Measurements from ENCODE around the gene TJAP1. TPM values are rescaled to one million over a fixed set of nuclear protein-coding genes. Genes with fewer than 3 reads are reported as not detected.
A peak's percentile ranks its signal among the peaks of the same experiment; 100 is the strongest.

TJAP1 gene
- total and polyA plus RNA-seq, 2 experiments from 2014 or later = 10.3 to 16.4 TPM

- 95% methylated on average over 4 of the region's 4 CpGs for WGBS (ENCODE audit: low lambda C conversion rate, missing lambda C conversion rate)
- Histone ChIP-seq H3K9me3 (ENCODE audit: low read depth) (no peaks in the 10 kb centered on the region), H3K79me2 (no peaks in the 10 kb centered on the region), H3K4me3 (no peak overlapping the region), H2AFZ (no peak overlapping the region), H3K36me3 (replicated peaks; ENCODE audit: insufficient read depth, low read depth) (no peaks in the 10 kb centered on the region), H3K9me2 (replicated peaks; ENCODE audit: insufficient read depth) (no peaks in the 10 kb centered on the region), H3K4me2 (no peak overlapping the region), H3K27ac (no peak overlapping the region), H3K4me1 (ENCODE audit: insufficient read depth) (no peaks in the 10 kb centered on the region), H4K20me1 (ENCODE audit: insufficient read depth, poor library complexity, severe bottlenecking) (no peaks in the 10 kb centered on the region), H3K27me3 (no peaks in the 10 kb centered on the region)
- DNase-seq (ENCODE audit: low spot score) = no peak
- TF ChIP-seq EZH2 (IDR thresholded peaks at IDR 0.05; ENCODE audit: borderline replicate concordance) = no peak
- TF ChIP-seq EZH2phosphoT487 (IDR thresholded peaks at IDR 0.05; ENCODE audit: low read depth, severe bottlenecking, unreplicated experiment) = no peak
- TF ChIP-seq CTCF (IDR thresholded peaks at IDR 0.05; ENCODE audit: poor library complexity) = no peak
Observed at GRCh38 chr6:43544461-43544860, 67.1 kb downstream of the TJAP1 start.

- no peaks in the 10 kb centered on the region for H3K4me1 ChIP-seq (ENCODE audit: insufficient read depth)
- no peaks in the 10 kb centered on the region for H3K36me3 ChIP-seq (replicated peaks; ENCODE audit: insufficient read depth, low read depth)
- DNase-seq (ENCODE audit: low spot score) = no peak
- no peaks in the 10 kb centered on the region for H3K9me2 ChIP-seq (replicated peaks; ENCODE audit: insufficient read depth)
- 91% methylated on average over 3 of the region's 3 CpGs for WGBS (ENCODE audit: low lambda C conversion rate, missing lambda C conversion rate)
- no peaks in the 10 kb centered on the region for H3K9me3 ChIP-seq (ENCODE audit: low read depth)
- H3K27me3 ChIP-seq = no peaks in the 10 kb centered on the region
- no peak overlapping the region for H3K4me2 ChIP-seq
- no peaks in the 10 kb centered on the region for H3K79me2 ChIP-seq
- H4K20me1 ChIP-seq (ENCODE audit: insufficient read depth, poor library complexity, severe bottlenecking) = no peaks in the 10 kb centered on the region
- H3K4me3 ChIP-seq = no peak overlapping the region
- H3K27ac ChIP-seq = no peak overlapping the region
- TF ChIP-seq EZH2 (IDR thresholded peaks at IDR 0.05; ENCODE audit: borderline replicate concordance) (no peak), CTCF (IDR thresholded peaks at IDR 0.05; ENCODE audit: poor library complexity) (no peak), EZH2phosphoT487 (IDR thresholded peaks at IDR 0.05; ENCODE audit: low read depth, severe bottlenecking, unreplicated experiment) (no peak)
- H2AFZ ChIP-seq = no peak overlapping the region
Observed at GRCh38 chr6:43547222-43547621, 69.9 kb downstream of the TJAP1 start.

Small RNAs within 50 kb of the gene (microRNA-seq; reads per million reads assigned to microRNA genes)
- 4.5 reads per million, percentile 5 among the genes with 10 or more reads in this experiment for gene MIR6780B

Small RNAs within 50 kb of the gene (small RNA-seq; reads per million reads assigned to genes)
- not detected for gene MIR6780B
- not detected for gene RF00426
- gene RNU6-1113P = not detected

Other genes with a start within 250 kb of the TJAP1 start
- gene DNPH1, start 248.1 kb upstream of the TJAP1 start, total RNA-seq = 105 and 124 TPM in 2 replicates
- 136 and 153 TPM in 2 replicates for gene DNPH1, start 248.1 kb upstream of the TJAP1 start, polyA plus RNA-seq
- 0.36 and 1.1 TPM in 2 replicates for gene TTBK1, start 234.1 kb upstream of the TJAP1 start, total RNA-seq
- 0.34 and 0.52 TPM in 2 replicates for gene TTBK1, start 234.1 kb upstream of the TJAP1 start, polyA plus RNA-seq
- 24.3 and 31.5 TPM in 2 replicates for gene SLC22A7, start 179.3 kb upstream of the TJAP1 start, total RNA-seq
- gene SLC22A7, start 179.3 kb upstream of the TJAP1 start, polyA plus RNA-seq = 18.5 and 40.1 TPM in 2 replicates
- gene CRIP3, start 168.7 kb upstream of the TJAP1 start, total RNA-seq = 0.80 and 1.6 TPM in 2 replicates
- 1.0 and 1.5 TPM in 2 replicates for gene CRIP3, start 168.7 kb upstream of the TJAP1 start, polyA plus RNA-seq
- gene ZNF318, start 107.9 kb upstream of the TJAP1 start, total RNA-seq = 13.4 and 14.4 TPM in 2 replicates
- 6.4 and 6.9 TPM in 2 replicates for gene ZNF318, start 107.9 kb upstream of the TJAP1 start, polyA plus RNA-seq
- gene ABCC10, start 50.0 kb upstream of the TJAP1 start, total RNA-seq = 16.7 and 17.6 TPM in 2 replicates
- gene ABCC10, start 50.0 kb upstream of the TJAP1 start, polyA plus RNA-seq = 33.3 and 41.3 TPM in 2 replicates
- 0.33 and 0.60 TPM in 2 replicates for gene DLK2, start 22.0 kb upstream of the TJAP1 start, total RNA-seq
- 1.8 and 2.1 TPM in 2 replicates for gene DLK2, start 22.0 kb upstream of the TJAP1 start, polyA plus RNA-seq
- gene LRRC73, start 32.8 kb downstream of the TJAP1 start, total RNA-seq = 0.28 TPM in 1 of 2 replicates, not detected in the other
- gene LRRC73, start 32.8 kb downstream of the TJAP1 start, polyA plus RNA-seq = 0.07 and 0.22 TPM in 2 replicates
- gene YIPF3, start 39.4 kb downstream of the TJAP1 start, total RNA-seq = 179 and 198 TPM in 2 replicates
- 163 and 166 TPM in 2 replicates for gene YIPF3, start 39.4 kb downstream of the TJAP1 start, polyA plus RNA-seq
- gene POLR1C, start 39.5 kb downstream of the TJAP1 start, total RNA-seq = 26.1 and 37.7 TPM in 2 replicates
- gene POLR1C, start 39.5 kb downstream of the TJAP1 start, polyA plus RNA-seq = 33.7 and 36.2 TPM in 2 replicates
- 21.4 and 23.4 TPM in 2 replicates for gene XPO5, start 98.5 kb downstream of the TJAP1 start, total RNA-seq
- gene XPO5, start 98.5 kb downstream of the TJAP1 start, polyA plus RNA-seq = 12.0 and 16.2 TPM in 2 replicates
- 7.4 and 8.9 TPM in 2 replicates for gene POLH, start 98.6 kb downstream of the TJAP1 start, total RNA-seq
- 5.0 and 5.1 TPM in 2 replicates for gene POLH, start 98.6 kb downstream of the TJAP1 start, polyA plus RNA-seq
- gene GTPBP2, start 151.7 kb downstream of the TJAP1 start, total RNA-seq = 42.9 and 59.5 TPM in 2 replicates
- gene GTPBP2, start 151.7 kb downstream of the TJAP1 start, polyA plus RNA-seq = 21.9 and 28.7 TPM in 2 replicates
- gene MAD2L1BP, start 158.3 kb downstream of the TJAP1 start, total RNA-seq = 36.3 and 47.6 TPM in 2 replicates
- gene MAD2L1BP, start 158.3 kb downstream of the TJAP1 start, polyA plus RNA-seq = 32.1 and 43.8 TPM in 2 replicates
- 0.08 and 0.73 TPM in 2 replicates for gene RSPH9, start 167.5 kb downstream of the TJAP1 start, total RNA-seq
- gene RSPH9, start 167.5 kb downstream of the TJAP1 start, polyA plus RNA-seq = 1.8 and 2.8 TPM in 2 replicates
- gene MRPS18A, start 210.2 kb downstream of the TJAP1 start, total RNA-seq = 46.1 and 53.1 TPM in 2 replicates
- 68.8 and 71.1 TPM in 2 replicates for gene MRPS18A, start 210.2 kb downstream of the TJAP1 start, polyA plus RNA-seq

Data from hepatocyte (in vitro differentiated cells).